ENCODE results near the gene RAB29.

RAB29 gene

DNA sequence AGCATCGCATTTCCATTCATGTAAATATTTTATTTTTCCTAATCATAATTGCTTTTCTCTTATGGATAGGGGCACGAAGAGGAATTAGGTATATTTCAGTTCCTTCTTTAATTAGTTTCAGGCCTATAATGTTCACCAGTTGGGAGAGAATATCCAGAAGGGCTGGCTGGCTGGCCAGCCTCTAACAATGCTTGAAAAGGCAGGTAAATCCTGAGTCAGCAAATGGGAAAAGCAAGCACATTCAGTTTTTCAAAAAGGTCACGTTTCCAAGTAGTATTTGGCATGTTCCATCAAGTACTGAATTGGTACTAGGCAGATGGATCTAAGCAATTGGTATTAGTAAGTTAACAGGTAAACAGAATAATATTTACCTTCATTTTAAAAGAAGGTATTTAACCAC, 8.0 kb downstream of the RAB29 start:
- H3K4me3 ChIP-seq (replicated peaks; ENCODE audit: insufficient read depth, low read length): no peak overlapping the region
- no peak for DNase-seq (ENCODE audit: low read depth in 1 of 2, low spot score in 1 of 2)
- H3K27me3 ChIP-seq (ENCODE audit: insufficient read depth, poor library complexity, severe bottlenecking): no peaks in the 10 kb centered on the region
- no peak overlapping the region for H3K27ac ChIP-seq (replicated peaks)
- TF ChIP-seq REST (IDR thresholded peaks at IDR 0.05; ENCODE audit: insufficient replicate concordance, low read depth) (no peak), POLR2AphosphoS5 (IDR thresholded peaks at IDR 0.05; ENCODE audit: low read depth) (no peak), SPI1 (IDR thresholded peaks at IDR 0.05; ENCODE audit: borderline replicate concordance, low read depth) (no peak), GABPA (IDR thresholded peaks at IDR 0.05; ENCODE audit: low read depth) (no peak)
- TF ChIP-seq, protein P1, sequence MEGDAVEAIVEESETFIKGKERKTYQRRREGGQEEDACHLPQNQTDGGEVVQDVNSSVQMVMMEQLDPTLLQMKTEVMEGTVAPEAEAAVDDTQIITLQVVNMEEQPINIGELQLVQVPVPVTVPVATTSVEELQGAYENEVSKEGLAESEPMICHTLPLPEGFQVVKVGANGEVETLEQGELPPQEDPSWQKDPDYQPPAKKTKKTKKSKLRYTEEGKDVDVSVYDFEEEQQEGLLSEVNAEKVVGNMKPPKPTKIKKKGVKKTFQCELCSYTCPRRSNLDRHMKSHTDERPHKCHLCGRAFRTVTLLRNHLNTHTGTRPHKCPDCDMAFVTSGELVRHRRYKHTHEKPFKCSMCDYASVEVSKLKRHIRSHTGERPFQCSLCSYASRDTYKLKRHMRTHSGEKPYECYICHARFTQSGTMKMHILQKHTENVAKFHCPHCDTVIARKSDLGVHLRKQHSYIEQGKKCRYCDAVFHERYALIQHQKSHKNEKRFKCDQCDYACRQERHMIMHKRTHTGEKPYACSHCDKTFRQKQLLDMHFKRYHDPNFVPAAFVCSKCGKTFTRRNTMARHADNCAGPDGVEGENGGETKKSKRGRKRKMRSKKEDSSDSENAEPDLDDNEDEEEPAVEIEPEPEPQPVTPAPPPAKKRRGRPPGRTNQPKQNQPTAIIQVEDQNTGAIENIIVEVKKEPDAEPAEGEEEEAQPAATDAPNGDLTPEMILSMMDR (IDR thresholded peaks at IDR 0.05; ENCODE audit: insufficient read depth, low read length): no peak

- no peaks in the 10 kb centered on the region for H3K27me3 ChIP-seq (ENCODE audit: insufficient read depth, poor library complexity, severe bottlenecking)
- H3K27ac ChIP-seq (replicated peaks): no peak overlapping the region
- H3K4me3 ChIP-seq (replicated peaks; ENCODE audit: insufficient read depth, low read length): no peak overlapping the region
- no peak for TF ChIP-seq GABPA (IDR thresholded peaks at IDR 0.05; ENCODE audit: low read depth)
- TF ChIP-seq REST (IDR thresholded peaks at IDR 0.05; ENCODE audit: insufficient replicate concordance, low read depth): no peak
- TF ChIP-seq, protein P1 (IDR thresholded peaks at IDR 0.05; ENCODE audit: insufficient read depth, low read length): no peak
- TF ChIP-seq SPI1 (IDR thresholded peaks at IDR 0.05; ENCODE audit: borderline replicate concordance, low read depth): no peak
- TF ChIP-seq POLR2AphosphoS5 (IDR thresholded peaks at IDR 0.05; ENCODE audit: low read depth): no peak
- DNase-seq (ENCODE audit: low read depth in 1 of 2, low spot score in 1 of 2): no peak
Observed at GRCh38 chr1:205766570-205766969, 8.7 kb downstream of the RAB29 start.

- TF ChIP-seq POLR2AphosphoS5 (IDR thresholded peaks at IDR 0.05; ENCODE audit: low read depth) (no peak), GABPA (IDR thresholded peaks at IDR 0.05; ENCODE audit: low read depth) (no peak), REST (IDR thresholded peaks at IDR 0.05; ENCODE audit: insufficient replicate concordance, low read depth) (no peak), SPI1 (IDR thresholded peaks at IDR 0.05; ENCODE audit: borderline replicate concordance, low read depth) (no peak)
- TF ChIP-seq, protein P1 (IDR thresholded peaks at IDR 0.05; ENCODE audit: insufficient read depth, low read length): no peak
- Histone ChIP-seq H3K4me3 (replicated peaks; ENCODE audit: insufficient read depth, low read length) (no peak overlapping the region), H3K27me3 (ENCODE audit: insufficient read depth, poor library complexity, severe bottlenecking) (no peaks in the 10 kb centered on the region), H3K27ac (replicated peaks) (no peak overlapping the region)
- DNase-seq (ENCODE audit: low read depth in 1 of 2, low spot score in 1 of 2): no peak
Observed at GRCh38 chr1:205766038-205766437, 9.2 kb downstream of the RAB29 start.
